ENCODE data around the gene CCDC12. TPM values are rescaled to one million over a fixed set of nuclear protein-coding genes. Genes with fewer than 3 reads are reported as not detected.

Gene CCDC12
- total and polyA plus RNA-seq, 2 of the 13 experiments (the other 11 are each of a cell fraction or from before 2014, with no cell fraction given) = 30.1 to 49.5 TPM

GRCh38 chr3:46970391-46971091 lies 6.0 kb downstream of the CCDC12 start (continued):
- TF ChIP-seq ZHX1 (CRISPR knock-in tag; IDR thresholded peaks at IDR 0.05; ENCODE audit: low read depth) (no peak), ZNF816 (CRISPR knock-in tag; IDR thresholded peaks at IDR 0.05; ENCODE audit: borderline replicate concordance) (no peak), ZFP82 (CRISPR knock-in tag; IDR thresholded peaks at IDR 0.05; ENCODE audit: borderline replicate concordance) (no peak), FOSL1 (CRISPR knock-in tag; IDR thresholded peaks at IDR 0.05; ENCODE audit: borderline replicate concordance) (no peak; the same call in 1 of the 2 replicates), CCDC6 (CRISPR knock-in tag; IDR thresholded peaks at IDR 0.05) (0 out of 2 replicates have a peak, but pooled peaks have one; percentile 8), ZNF574 (CRISPR knock-in tag; IDR thresholded peaks at IDR 0.05) (peak; percentile 61), TBX2 (CRISPR knock-in tag; IDR thresholded peaks at IDR 0.05; ENCODE audit: borderline replicate concordance) (0 out of 2 replicates have a peak, but pooled peaks have one; percentile 67), MYPOP (CRISPR knock-in tag; IDR thresholded peaks at IDR 0.05) (peak; percentile 68), ZNF773 (CRISPR knock-in tag; IDR thresholded peaks at IDR 0.05; ENCODE audit: borderline replicate concordance) (no peak), ADNP (CRISPR knock-in tag; IDR thresholded peaks at IDR 0.05) (no peak), CREB1 (IDR thresholded peaks at IDR 0.05) (no peak), CREB1 (CRISPR knock-in tag; IDR thresholded peaks at IDR 0.05) (0 out of 2 replicates have a peak, but pooled peaks have one; percentile 38), CBX5 (CRISPR knock-in tag; IDR thresholded peaks at IDR 0.05; ENCODE audit: borderline replicate concordance) (peak; percentile 48; the same call in 1 of the 2 replicates), ZNF331 (CRISPR knock-in tag; IDR thresholded peaks at IDR 0.05) (peak; percentile 69), ZNF567 (CRISPR knock-in tag; IDR thresholded peaks at IDR 0.05; ENCODE audit: borderline replicate concordance) (0 out of 2 replicates have a peak, but pooled peaks have one; percentile 34), HOXA5 (CRISPR knock-in tag; IDR thresholded peaks at IDR 0.05) (peak; percentile 68; the same call in 1 of the 2 replicates), ELF3 (CRISPR knock-in tag; IDR thresholded peaks at IDR 0.05) (peak; percentile 95), ZSCAN25 (CRISPR knock-in tag; IDR thresholded peaks at IDR 0.05) (peak; percentile 40; the same call in 1 of the 2 replicates), PBX3 (CRISPR knock-in tag; IDR thresholded peaks at IDR 0.05; ENCODE audit: borderline replicate concordance) (no peak), TAF1 (CRISPR knock-in tag; IDR thresholded peaks at IDR 0.05) (no peak), TOPORS (CRISPR knock-in tag; IDR thresholded peaks at IDR 0.05) (no peak)
